GM19099 (cell line): ENCODE measurements around the gene SPIRE1.

Source experiments
- POLR2A ChIP-seq: IDR thresholded peaks from 3 replicates; pipeline ENCODE4 v1.6.1; 2011; ENCODE audit warnings: low read depth; ENCODE audit not compliant: insufficient read length; ENCODE audit errors: extremely low read depth

SPIRE1 gene

DNA sequence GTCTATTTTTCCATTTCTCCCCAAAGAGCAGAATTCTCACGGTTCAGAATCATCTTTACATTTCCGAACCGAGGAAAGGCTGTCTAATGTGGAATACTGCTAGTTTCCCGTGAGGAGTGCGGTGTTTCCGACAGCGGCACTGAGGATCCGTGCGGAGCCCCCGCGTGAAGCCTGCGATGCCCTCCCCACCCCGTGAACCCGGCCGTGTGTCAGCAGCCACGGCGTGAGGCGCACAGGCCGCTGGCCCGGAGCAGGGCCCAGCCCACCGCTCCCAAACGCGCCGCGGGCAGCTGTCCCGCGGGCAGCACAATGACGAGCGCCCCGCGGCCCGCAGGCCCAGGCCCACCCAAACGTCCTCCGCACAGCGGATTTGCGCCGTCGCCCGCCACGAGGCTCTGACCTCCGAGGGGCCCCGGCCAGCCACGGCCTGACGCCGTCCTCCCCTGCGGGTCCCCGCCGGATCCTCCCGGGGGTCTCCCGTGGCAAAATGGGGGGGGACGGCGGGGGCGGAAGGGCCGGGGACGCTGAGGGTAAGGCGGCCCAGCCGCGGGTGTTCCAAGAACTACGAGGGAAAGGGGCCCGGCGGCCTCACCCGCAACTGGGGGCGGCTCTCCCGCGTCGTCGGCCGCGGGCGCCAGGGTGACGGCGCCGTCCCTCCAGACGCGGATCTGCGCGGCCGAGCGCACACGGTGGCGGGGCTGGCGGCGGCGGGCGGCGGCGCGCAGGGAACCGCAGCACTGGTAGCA, 796 bp downstream of the SPIRE1 start:
- TF ChIP-seq POLR2A = no peak

DNA sequence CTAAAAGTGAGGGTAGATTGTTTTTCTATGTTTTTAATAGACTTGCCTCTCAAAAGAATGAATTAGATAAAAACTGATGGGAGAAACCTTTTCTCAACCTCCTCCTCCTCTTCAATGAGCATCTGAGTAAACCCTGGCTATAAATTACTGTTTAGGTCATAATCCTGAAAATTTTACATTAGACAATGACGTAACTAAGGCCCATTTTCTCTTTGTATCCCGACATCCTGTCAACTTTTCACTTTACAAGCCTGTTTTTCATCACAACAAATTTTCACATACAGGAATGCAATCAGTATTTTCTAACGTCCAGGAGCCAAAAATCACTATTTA, 1.3 kb downstream of the SPIRE1 start:
- TF ChIP-seq POLR2A = no peak

DNA sequence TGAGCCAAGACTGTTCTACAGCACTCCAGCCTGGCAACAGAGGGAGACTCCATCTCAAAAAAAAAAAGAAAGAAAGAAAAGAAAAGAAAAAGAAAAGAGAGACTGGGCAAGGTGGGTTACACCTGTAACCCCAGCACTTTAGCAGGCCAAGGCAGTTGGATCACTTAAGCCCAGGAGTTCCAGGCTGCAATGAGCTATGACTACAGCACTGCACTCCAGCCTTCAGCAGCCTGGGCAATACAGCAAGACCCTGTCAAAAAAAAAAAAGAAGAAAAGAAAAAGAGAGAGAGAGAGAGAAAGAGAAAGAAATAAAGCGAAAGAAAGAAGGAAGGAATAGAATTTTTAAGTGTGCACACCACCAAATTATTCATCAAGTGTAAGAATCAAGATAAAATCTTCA, 2.9 kb downstream of the SPIRE1 start:
- no peak for TF ChIP-seq POLR2A

GRCh38 chr18:12652861-12653401, 5.0 kb downstream of the SPIRE1 start:
- TF ChIP-seq POLR2A = no peak

DNA sequence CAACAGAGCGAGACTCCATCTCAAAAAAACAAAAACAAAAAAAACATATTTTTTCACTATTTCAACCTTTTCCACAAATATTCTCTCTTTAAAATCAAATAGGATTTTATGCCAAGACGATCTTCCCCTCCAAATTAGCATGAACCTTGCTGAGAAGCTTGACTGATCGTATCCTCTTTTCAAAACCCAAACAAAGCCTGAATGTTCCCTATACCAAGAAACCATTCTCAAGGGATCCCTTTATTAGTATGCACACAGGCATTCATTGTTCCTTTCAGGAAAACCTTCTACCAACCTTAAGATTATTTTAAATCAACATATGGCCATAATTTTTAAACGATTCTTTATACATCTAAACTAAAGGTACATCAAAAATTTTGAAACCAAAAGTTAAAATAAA, 6.3 kb downstream of the SPIRE1 start:
- TF ChIP-seq POLR2A = no peak

GRCh38 chr18:12647773-12648172, 10.1 kb downstream of the SPIRE1 start:
- no peak for TF ChIP-seq POLR2A

- TF ChIP-seq POLR2A = no peak
Observed at GRCh38 chr18:12645751-12646203, 12.1 kb downstream of the SPIRE1 start.

GRCh38 chr18:12645254-12645653, 12.7 kb downstream of the SPIRE1 start:
- TF ChIP-seq POLR2A = no peak

- TF ChIP-seq POLR2A = no peak
Observed at GRCh38 chr18:12640881-12641200, 17.1 kb downstream of the SPIRE1 start.

- no peak for TF ChIP-seq POLR2A
Observed at GRCh38 chr18:12639990-12640880, 17.7 kb downstream of the SPIRE1 start.

DNA sequence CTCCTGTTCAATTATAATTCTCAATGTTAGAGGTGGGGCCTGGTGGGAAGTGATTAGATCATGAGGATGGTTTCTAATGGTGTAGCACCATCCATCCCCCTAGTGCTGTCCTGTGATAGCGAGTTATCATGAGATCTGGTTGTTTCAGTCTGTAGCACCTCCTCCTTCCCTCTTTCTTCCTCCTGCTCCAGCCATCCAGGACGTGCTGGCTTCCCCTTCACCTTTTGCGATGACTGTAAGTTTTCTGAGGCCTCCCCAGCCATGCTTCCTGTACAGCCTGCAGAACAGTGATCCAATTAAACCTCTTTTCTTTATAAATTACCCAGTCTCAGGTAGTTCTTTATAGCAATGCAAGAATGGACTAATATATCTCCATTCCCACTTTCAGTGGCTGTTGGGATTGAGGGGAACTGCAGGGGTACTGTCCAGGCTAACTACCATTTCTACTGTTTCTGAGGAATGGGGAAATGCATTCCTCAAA, 19.2 kb downstream of the SPIRE1 start:
- TF ChIP-seq POLR2A = no peak

GRCh38 chr18:12637901-12638643, 19.8 kb downstream of the SPIRE1 start:
- TF ChIP-seq POLR2A = no peak

- no peak for TF ChIP-seq POLR2A
Observed at GRCh38 chr18:12637393-12637792, 20.5 kb downstream of the SPIRE1 start.

- no peak for TF ChIP-seq POLR2A
Observed at GRCh38 chr18:12631831-12632477, 26.0 kb downstream of the SPIRE1 start.

DNA sequence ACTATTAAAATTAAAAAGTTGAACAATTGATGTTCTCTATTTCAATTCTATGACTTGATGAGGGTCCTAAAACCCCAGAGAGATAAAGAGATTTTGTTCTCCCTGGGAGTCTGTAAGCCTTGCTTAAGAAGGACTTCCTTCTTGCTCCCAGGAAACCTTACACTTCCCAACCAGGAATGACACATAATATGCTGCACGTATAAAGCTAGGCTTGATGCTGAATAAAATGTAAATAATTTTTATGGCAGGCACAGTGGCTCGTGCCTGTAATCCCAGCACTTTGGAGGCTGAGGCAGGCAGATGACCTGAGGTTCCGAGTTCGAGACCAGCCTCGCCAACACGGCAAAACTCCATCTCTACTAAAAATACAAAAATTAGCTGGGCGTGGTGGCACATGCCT, 27.8 kb downstream of the SPIRE1 start:
- no peak for TF ChIP-seq POLR2A
